SK-N-MC (cell line): ENCODE results near the gene WASHC4.

Experiments used
- EZH2 ChIP-seq: fragments of 200-600 bp; sonication (generic); IDR thresholded peaks from one replicate; pipeline ENCODE4 v1.6.1; 2017; ENCODE audit warnings: antibody characterized with exemption
- FOXP2 ChIP-seq: optimal IDR thresholded peaks from 2 replicates; pipeline ENCODE3; 2011; ENCODE audit warnings: mild to moderate bottlenecking, moderate library complexity; ENCODE audit not compliant: insufficient read depth; ENCODE audit errors: extremely low read length, control extremely low read depth
- POLR2AphosphoS5 ChIP-seq: IDR thresholded peaks from 2 replicates; pipeline ENCODE4 v1.6.1; 2012; ENCODE audit warnings: mild to moderate bottlenecking, low read depth, low read length, borderline replicate concordance

DNA sequence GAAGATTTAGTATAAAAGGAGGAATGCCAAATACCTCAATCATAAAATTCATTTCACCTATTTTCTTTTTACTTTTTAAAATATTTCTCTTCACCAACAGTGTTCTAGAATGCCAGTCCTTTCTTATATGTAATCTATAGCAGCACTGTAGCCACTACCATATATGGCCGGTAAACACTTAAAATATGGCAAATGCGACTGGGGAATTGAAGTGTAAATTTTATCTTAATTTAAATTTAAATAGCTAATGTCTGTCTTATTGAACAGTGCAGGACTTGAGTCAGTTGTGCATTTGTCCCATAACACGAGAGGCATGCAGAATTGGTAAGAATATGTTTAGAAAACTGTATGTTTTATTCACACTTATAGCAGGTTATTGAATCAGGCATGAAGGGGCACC lies 50.1 kb downstream of the WASHC4 start:
- TF ChIP-seq EZH2 (no peak), POLR2AphosphoS5 (no peak), FOXP2 (no peak)
